GM19240 (cell line): ENCODE measurements around the gene SPC24.
"Not testable (repeated sequence)": the region's sequence is repeated elsewhere in the genome, so short reads cannot be mapped to it uniquely, and the experiment has no call there.

Experiments used
- DNase-seq: peaks from one replicate; pipeline ENCODE4 v3.0.0; 2011; ENCODE audit warnings: low spot score; ENCODE audit not compliant: insufficient read length

The SPC24 gene

GRCh38 chr19:11131471-11131870 lies 24.1 kb downstream of the SPC24 start:
- no peak for DNase-seq

GRCh38 chr19:11130824-11131455 lies 24.6 kb downstream of the SPC24 start:
- DNase-seq, result peak; percentile 70

GRCh38 chr19:11127905-11128304 lies 27.7 kb downstream of the SPC24 start:
- no peak for DNase-seq

- peak; percentile 47 for DNase-seq
Measured at GRCh38 chr19:11125994-11126685, 29.4 kb downstream of the SPC24 start.

GRCh38 chr19:11124157-11124556 lies 31.4 kb downstream of the SPC24 start:
- DNase-seq, result not testable (repeated sequence)

- no peak for DNase-seq
Measured at GRCh38 chr19:11123114-11123513, 32.5 kb downstream of the SPC24 start.

GRCh38 chr19:11121963-11122362 lies 33.6 kb downstream of the SPC24 start:
- DNase-seq, result not testable (repeated sequence)

- no peak for DNase-seq
Measured at GRCh38 chr19:11116507-11116906, 39.1 kb downstream of the SPC24 start.

- DNase-seq, result no peak
Measured at GRCh38 chr19:11115895-11116446, 39.6 kb downstream of the SPC24 start.

GRCh38 chr19:11115042-11115441 lies 40.5 kb downstream of the SPC24 start:
- DNase-seq, result no peak

GRCh38 chr19:11113140-11113708 lies 42.4 kb downstream of the SPC24 start:
- DNase-seq, result no peak

GRCh38 chr19:11111771-11112144 lies 43.8 kb downstream of the SPC24 start:
- no peak for DNase-seq

GRCh38 chr19:11111117-11111770 lies 44.3 kb downstream of the SPC24 start:
- DNase-seq, result no peak

- DNase-seq, result no peak
Measured at GRCh38 chr19:11108746-11109145, 46.8 kb downstream of the SPC24 start.

- no peak for DNase-seq
Measured at GRCh38 chr19:11106477-11106876, 49.1 kb downstream of the SPC24 start.

- DNase-seq, result no peak
Measured at GRCh38 chr19:11105014-11105636, 50.5 kb downstream of the SPC24 start.

- DNase-seq, result not testable (repeated sequence)
Measured at GRCh38 chr19:11103667-11104066, 51.9 kb downstream of the SPC24 start.

- DNase-seq, result no peak
Measured at GRCh38 chr19:11102944-11103343, 52.6 kb downstream of the SPC24 start.

GRCh38 chr19:11101057-11101456 lies 54.5 kb downstream of the SPC24 start:
- DNase-seq, result no peak

GRCh38 chr19:11100049-11100448 lies 55.5 kb downstream of the SPC24 start:
- DNase-seq, result no peak

GRCh38 chr19:11098861-11099260 lies 56.7 kb downstream of the SPC24 start:
- no peak for DNase-seq

- DNase-seq, result no peak
Measured at GRCh38 chr19:11098327-11098726, 57.3 kb downstream of the SPC24 start.
